HG02870 (cell line): ENCODE data around the gene CAMK1D.
A peak's percentile ranks its signal among the peaks of the same experiment; 100 is the strongest.
"Not testable (repeated sequence)": the region's sequence is repeated elsewhere in the genome, so short reads cannot be mapped to it uniquely, and the experiment has no call there.

Experiments
- ATAC-seq: cut with Tn5 transposase; IDR thresholded peaks from one replicate; pipeline ENCODE4 v1.9.1; 2021; ENCODE audit warnings: mild to moderate bottlenecking, moderate library complexity; ENCODE audit not compliant: unreplicated experiment

Gene CAMK1D

DNA sequence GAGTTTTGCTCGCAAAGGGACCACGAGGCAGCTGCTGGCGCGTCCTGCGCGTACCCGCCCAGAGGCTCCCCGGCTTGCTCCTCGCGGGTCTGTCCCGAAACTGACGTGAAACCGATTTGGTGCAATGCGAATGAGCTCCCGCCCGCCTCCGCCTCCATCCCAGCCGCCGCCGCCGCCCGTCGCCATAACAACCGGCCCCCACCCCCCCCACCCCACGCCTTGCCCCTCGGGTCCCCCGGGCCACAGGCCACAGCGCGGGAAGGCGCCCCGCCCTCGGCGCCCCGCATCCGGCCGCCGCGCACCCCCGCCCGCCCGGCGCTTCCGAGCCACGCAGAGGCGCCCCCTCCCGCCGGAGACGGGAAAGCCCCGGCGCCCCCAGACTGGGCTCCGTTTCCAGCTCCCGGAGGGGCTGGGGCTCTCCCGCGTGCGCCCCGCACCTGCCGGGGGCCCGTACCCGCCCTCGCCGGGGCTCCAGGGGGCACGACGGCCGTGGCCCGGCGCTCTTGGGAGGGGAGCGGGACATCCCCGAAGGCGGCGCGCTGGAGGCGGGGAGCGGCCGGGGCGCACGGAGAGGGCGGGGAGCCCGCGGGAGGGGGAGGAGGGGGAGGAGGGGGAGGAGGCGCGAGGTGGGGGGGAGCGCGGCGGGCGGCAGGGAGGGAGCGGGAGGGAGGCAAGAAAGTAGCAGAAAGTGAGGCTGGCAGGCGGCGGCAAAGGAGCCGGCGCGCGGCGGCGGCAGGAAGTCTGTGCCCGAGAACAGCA lies at the start of gene CAMK1D:
CAMK1D (plus strand) TSS at position 678 of the 759 bp plus-strand sequence.
- ATAC-seq: peak; percentile 41

DNA sequence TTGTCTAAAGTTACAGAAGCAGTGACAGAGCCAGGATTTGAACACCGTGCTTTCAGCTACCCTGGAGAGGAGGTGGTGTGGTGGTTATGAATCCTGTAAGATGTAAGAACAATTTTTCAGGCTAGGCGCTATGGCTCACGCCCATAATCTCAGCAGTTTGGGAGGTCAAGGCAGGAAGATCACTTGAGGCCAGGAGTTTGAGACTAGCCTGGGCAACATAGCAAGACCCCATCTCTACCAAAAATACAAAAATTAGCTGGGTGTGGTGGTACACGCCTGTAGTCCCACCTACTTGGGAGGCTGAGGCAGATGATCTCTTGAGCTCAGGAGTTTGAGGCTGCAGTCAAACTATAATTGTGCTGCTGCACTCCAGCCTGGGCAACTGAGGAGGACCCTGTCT lies 48.3 kb upstream of the CAMK1D start:
- not testable (repeated sequence) for ATAC-seq

DNA sequence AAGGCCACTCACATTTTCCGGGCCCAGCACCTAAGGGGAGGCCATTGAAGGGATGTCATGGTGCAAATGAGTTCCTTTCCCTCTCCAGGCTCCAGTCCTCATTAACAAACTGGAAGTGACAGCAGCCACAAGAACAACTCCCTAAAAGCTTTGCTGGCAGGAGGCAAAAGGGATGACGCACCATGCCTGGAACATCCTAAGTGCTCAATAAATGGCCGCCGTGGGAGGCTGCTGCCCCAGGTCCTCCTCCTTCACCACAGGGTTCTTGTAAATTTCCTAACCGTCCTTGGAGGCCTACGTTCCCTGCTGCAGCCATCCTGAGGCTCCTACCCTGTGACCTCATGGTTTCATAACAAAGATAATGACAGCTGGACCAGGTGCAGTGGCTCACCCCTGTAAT lies 41.3 kb upstream of the CAMK1D start:
- ATAC-seq: no peak

DNA sequence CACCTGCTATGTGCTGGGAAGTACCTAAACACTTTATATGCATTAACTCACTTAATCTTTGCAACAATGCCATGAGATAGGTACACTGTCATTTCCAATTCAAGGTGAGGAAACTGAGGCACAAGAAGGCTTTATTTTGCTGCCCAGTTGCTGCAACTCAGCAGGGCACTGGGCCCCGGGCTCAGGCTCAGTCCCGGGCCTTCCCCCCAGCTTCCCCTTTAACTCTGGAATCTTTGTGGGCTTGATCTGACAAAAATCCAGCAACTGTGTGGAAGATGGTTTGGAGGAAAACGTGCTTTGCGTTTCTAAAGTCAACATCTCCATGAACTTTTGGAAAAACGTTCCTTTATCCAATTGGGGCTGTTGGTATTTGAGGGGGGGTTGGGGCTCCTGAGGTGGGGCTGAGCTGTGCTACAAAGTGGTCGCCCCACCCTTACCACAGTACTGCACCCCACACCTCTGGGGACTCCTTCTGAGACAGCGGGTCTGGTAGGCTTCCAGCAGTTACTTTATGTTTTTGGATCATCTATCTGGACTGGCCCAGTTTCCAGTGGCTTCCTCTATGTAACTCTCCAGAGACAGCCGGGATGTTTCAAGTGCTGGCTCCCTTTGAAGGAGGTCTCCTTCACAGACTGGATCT lies 40.5 kb upstream of the CAMK1D start:
- no peak for ATAC-seq

DNA sequence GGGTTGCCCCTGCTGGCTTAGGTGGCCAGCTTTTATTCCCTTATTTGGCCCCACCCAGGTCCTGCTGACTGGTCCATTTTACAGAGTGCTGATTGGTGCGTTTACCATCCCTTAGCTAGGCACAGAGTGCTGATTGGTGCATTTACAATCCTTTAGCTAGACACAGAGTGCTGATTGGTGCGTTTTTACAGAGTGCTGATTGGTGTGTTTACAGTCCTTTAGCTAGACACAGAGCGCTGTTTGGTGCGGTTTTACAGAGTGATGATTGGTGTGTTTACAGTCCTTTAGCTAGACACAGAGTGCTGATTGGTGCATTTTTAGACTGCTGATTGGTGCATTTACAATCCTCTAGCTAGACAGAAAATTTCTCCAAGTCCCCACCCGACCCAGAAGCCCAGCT lies 39.6 kb upstream of the CAMK1D start:
- ATAC-seq: not testable (repeated sequence)

DNA sequence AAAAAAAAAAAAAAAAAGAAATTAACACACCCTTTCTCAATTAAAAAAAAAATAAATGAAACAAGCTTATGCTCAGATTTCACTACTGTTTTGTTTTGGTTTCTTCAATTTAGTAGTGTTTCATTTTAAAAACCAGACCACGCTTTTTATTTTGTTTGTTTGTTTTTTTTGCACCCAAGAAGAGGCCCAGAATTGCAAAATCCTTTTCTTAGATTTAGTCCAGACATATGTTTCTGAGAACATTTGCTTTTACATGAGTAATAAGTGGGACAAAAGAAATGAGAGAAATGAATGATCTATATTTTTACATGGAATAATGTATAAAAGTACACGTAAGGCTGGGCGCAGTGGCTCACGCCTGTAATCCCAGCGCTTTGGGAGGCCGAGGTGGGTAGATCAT lies 34.5 kb upstream of the CAMK1D start:
- ATAC-seq: no peak

DNA sequence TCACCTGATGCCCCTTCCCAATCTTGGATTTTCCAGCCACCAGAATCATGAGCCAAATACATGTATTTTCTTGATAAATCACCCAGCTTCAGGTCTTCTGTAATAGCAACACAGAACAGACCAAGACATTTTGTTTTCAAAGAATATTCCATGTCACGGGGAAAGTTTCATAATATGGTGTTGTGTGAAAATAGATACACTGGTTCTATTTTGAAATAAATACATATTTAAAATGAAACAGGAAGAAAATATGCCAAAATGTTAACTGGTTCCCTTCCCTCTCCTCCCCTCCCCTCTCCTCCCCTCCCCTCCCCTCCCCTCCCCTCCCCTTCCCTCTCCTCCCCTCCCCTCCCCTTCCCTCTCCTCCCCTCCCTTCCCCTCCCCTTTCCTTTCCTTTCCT lies 30.3 kb upstream of the CAMK1D start:
- no peak for ATAC-seq

DNA sequence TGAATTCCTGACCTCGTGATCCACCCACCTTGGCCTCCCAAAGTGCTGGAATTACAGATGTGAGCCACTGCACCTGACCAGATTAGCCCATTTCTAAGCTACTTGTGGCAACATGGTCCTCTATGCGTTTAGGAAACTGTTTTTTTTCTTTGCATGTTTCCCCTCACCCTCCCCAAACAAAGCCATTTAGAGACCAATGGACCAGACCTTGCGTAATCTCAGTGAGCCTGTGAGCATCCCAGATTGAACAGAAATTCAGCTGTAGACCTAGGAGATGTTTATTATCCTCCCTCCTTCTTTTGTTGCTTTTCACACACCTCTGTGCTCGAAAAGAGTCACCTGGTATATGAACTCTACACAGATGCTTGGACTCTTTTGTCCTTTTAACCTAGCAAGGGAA lies 28.5 kb upstream of the CAMK1D start:
- no peak for ATAC-seq

DNA sequence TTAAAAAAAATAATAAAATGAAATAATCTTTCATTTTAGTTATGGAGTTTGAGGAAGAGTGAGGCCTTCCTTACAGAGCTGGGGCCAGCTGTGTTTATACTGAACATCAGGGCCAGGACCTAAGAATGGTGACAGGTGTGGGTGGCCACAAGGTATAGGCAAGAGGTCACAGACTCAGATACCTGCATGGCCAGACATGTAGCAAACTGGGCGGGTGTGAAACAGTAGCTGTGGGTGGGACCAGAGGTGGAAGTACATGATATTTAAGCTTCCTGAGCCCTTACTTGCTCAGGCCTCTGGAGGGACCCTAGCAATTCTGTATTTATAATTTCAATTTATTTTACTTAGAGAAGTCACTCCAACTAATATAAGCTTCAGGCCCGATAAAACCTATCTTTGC lies 27.7 kb upstream of the CAMK1D start:
- no peak for ATAC-seq

DNA sequence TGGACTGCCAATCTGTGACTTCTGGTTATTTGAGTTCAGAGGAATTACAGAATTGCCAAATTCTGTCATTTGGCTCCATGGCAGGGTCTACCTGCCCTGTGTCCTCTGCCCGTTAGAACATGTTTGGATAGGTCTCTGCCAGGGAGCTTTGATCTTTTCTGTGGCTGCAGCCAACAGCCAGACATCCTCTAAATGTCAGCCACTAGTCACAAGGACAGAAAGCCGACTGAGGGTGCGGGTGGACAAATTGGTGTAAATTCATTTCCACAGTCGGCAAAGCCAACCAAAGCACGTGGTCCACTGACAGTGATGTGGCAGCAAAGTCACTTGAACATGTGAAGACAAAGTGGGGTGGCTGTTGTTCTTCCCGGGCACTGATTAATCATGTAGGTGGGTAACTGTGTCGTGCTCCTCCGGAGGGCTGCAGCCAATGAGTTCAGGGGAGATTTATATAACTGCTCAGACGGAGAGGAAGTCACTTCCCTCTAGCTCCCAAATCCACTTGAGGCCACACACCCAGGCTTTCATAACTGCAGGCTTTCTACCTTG lies 26.7 kb upstream of the CAMK1D start:
- ATAC-seq: no peak

DNA sequence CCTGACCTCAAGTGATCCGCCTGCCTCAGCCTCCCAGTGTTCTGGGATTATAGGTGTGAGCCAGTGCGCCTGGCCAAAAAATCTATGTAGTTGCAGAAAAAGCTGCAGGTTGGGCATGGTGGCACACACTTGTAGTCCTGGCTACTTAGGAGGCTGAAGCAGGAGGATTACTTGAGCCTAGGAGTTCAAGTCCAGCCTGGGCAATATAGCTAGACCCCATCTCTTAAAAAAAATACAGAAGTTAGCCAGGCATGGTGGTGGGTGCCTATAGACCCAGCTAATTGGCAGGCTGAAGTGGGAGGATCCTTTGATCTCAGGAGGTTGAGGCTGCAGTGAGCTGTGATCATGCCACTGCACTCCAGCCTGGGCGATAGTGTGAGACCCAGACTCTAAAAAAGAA lies 24.8 kb upstream of the CAMK1D start:
- no peak for ATAC-seq

DNA sequence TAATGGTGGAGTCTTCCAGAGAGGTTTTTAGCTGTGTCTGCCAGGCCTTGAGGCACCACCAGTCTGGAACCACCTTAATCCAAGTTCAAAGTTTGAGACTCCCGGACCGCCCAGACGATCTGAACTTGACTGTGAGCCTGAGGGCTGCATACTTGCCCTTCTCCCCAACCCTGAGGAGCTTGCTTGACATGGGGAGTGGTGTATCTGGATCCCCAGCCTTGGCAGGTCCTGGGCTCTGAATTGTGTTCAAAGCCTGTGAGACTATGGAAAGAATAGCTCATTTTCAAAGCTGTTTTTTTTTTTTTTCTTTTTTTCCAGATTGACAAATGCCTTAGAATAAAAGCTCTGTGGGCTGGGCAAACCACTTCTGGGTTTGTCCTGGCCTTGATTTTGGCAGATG lies 22.3 kb upstream of the CAMK1D start:
- no peak for ATAC-seq

DNA sequence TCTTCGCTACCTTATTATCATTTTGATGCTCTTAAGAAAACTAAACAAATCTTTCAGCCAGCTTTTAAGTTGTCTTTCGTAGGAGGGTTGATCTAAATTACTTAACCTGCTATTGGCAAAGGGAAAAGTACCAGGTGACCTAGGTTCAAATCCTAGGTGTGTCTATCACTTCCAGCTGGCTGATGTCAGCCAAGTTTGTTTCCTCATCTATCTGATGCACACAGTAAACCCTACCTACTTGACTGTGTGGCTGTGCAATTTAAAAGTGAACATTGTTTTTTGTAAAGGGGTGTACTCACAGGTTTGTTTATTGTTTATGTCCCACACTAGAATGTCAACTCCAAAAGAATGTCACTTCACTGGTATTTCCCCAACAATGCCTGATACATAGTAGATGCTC lies 21.9 kb upstream of the CAMK1D start:
- no peak for ATAC-seq

DNA sequence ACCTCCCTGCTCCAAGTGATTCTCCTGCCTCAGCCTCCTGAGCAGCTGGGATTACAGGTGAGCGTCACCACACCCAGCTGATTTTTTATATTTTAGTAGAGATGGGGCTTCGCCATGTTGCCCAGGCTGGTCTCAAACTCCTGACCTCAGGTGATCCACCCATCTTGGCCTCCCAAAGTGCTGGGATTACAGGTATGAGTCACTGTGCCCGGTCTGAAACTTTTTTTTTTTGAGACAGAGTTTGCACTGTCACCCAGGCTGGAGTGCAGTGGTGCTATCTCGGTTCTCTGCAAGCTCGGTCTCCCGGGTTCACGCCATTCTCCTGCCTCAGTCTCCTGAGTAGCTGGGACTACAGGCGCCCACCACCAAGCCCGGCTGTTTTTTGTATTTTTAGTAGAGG lies 21.0 kb upstream of the CAMK1D start:
- not testable (repeated sequence) for ATAC-seq

DNA sequence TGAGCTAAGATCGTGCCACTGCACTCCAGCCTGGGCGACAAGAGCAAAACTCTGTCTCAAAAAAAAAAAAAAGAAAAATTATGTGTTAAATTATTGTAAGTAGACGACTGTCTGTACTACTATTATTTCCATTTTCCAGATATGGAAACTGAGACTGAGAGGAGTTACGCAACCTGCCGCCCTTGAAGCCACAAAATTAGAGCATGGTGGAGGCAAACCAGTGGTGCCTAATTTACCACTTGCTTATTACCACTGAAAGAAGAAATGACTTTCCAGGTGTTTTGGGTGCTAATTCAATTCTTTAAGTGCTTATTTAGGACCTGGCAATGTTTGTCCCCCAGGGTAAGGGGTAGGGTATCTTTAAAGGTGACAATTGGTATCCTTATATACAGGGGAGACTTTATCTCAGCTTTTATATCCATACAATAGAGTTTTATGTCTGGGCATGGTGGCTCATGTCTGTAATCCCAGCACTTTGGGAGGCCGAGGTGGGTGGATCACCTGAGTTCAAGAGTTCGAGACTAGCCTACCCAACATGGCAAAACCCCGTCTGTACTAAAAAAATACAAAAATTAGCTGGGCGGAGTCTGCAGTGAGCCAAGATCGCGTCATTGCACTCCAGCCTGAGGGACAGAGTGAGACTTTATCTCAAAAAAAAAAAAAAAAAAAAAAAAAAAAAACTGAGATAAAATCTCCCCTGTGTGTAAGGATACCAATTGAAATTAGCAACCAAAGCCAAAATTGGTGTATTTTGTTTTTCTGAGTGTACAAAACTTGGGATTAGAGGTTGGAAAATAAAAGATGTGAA lies 16.6 kb upstream of the CAMK1D start:
- ATAC-seq: no peak

DNA sequence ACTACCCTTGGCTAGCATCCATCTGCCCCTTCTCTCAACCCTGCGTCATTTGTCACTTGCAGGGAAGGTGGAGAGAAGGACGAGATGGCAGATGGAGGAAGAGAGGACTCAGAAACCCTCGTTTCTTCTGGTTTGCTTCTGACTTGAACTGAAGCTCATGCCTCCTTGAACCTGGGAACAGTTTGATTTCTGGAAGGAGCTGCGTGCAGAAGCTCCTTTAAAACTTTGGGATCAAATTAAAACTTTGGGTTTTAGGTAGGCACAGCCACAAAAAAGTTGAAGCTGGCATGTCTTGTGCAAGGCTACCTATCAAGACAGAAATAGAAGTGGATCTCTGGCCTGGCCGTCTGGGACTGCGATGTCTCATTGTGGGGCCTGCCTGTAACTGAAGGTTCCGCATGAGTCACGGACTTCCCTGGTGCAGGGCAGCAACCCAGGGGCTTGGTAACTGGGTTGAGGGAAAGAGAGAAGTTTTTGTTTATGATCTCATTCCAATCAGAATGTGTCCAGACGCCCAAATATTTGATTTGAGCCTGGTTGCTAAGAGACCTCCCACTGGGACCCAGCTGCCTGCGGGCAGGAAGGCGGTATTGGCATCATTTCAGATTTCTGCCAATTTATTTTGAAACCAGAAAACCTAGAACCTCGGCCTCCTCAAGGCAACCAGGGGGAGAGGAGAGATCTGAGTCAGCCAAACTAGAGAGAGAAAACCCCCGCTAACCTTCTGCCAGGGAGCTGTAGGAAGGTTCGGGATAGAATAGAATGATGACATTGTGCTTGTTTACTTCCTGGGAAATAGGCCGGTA lies 15.8 kb upstream of the CAMK1D start:
- peak; percentile 73 for ATAC-seq

DNA sequence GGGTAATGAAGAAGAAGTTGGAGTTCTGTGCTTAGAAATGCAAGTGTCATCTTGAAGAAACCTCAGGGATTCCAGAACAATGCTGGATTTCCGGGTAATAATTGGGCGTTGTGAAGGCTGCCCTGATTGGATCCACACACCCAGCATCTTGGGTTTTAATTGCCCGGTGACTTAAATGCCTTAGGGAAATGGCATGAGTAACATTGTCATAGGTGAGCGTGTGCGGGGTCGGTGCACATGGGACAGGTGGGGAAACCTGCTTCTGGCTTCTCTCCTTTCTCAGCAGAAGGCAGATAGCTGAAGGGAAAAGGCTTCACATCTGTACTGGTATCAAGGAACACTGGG lies 15.2 kb upstream of the CAMK1D start:
- ATAC-seq: no peak

DNA sequence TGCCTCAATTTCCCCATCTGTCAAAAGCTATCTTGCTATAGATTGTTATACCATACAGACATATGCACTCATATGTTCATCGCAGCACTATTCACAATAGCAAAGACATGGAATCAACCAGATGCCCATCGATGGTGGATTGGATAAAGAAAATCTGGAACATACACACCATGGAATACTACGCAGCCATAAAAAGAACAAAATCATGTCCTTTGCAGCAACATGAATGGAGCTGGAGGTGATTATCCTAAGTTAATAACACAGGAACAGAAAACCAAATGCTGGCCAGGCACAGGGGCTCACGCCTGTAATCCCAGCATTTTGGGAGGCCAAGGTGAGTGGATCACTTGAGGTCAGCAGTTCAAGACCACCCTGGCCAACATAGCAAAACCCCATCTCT lies 14.2 kb upstream of the CAMK1D start:
- ATAC-seq: not testable (repeated sequence)

DNA sequence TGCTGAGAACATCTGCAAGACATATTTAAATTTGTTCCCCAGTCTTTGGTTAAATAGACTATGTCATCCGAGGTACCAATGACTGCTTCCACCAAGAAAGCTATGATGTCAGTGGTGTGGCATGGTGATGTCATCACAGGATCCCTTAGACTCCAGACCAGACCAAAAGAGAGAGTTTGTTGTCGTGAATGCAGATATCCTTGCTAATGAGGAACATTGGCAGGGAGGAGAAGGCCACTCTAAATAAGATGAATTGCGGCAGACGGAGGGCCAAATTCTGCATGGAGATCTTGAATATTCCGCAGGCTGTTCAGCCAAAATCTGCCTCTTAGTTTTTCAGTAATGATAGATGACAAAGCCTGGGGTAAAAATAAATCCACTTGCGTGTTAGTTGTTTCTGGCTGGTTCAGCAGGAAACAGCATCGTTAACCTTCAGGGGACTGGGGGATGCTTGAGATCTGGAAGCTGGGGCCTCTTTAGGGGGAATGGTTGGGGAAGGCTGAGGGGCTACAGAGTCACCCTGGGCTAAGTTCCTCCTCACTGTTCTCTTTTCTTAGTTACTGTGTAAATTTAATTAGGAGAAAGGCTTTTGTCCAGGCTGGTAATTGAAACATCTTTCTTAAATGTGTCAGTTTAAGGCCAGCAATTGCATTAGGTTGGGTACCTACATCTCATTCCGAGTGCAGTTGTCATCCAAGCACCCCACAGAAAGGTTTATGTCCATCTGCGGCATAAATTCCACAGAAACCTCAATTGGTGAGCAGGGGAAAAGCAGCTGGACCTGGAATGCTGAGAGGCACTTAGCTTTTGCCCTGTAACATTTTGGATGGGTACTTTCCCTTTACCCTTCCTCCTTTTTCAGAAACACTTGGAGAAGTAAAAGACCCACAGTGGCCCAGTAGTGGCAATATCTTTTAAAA lies 11.6 kb upstream of the CAMK1D start:
- ATAC-seq: no peak

DNA sequence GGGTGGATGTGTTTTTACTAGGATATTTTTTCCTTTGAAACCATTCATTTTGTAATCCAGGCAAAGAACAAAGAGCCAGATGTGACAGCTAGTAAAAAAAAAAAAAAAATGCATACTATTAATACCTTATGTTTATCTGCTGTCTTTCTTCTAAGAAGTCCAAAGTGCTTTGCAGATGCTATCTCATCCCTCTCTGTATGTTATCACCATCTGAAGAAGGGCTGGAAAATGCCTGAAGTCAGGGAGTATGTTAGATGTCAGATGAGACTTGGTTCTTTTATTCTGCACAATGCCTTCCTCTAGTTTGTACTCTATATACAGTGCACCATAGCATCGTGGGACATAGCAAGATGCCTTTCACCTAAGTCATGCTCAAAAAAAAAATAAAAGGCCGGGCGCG lies 10.4 kb upstream of the CAMK1D start:
- ATAC-seq: no peak
